Natural killer cell treated with Interleukin-12 subunit alpha and Interleukin-12 subunit beta and Interleukin-15 and Interleukin-18, amount 100 ng/mL, for 72 hours (primary cell): ENCODE results near the gene NLN. TPM values are rescaled to one million over a fixed set of nuclear protein-coding genes. Genes with fewer than 3 reads are reported as not detected.
"Not testable (repeated sequence)": the region's sequence is repeated elsewhere in the genome, so short reads cannot be mapped to it uniquely, and the experiment has no call there.

Experiments used
- ATAC-seq, 2 donors: fragments of 150-1000 bp; cut with Tn5 transposase in 1 of 2; sonication (Bioruptor Pico), chemical (Tn5 transposase) in 1 of 2; 2 replicates each; pipeline ENCODE4 v1.10.0; 2021
- DNase-seq: peaks from one replicate; pipeline ENCODE4 v3.0.0; 2022; ENCODE audit warnings: low spot score
- H3K27ac Mint-ChIP-seq, 2 donors: 1 replicate in 1 of 2; 2 replicates in 1 of 2; pipeline ENCODE4 v1.8.0; 2022; ENCODE audit warnings: mixed read lengths in 2 of 2, mild to moderate bottlenecking in 1 of 2, moderate library complexity in 1 of 2
- H3K27me3 Mint-ChIP-seq, 2 donors: 1 replicate in 1 of 2; 2 replicates in 1 of 2; pipeline ENCODE4 v1.8.0; 2022; ENCODE audit warnings: mixed read lengths in 2 of 2
- H3K36me3 Mint-ChIP-seq: one replicate; pipeline ENCODE4 v1.8.0; 2022; ENCODE audit warnings: mixed read lengths
- H3K4me1 Mint-ChIP-seq, 2 donors: 1 replicate in 1 of 2; 2 replicates in 1 of 2; pipeline ENCODE4 v1.8.0; 2022; ENCODE audit warnings: low read depth in 2 of 2, mixed read lengths in 2 of 2, mild to moderate bottlenecking in 1 of 2
- H3K4me3 Mint-ChIP-seq: one replicate; pipeline ENCODE4 v1.8.0; 2022; ENCODE audit warnings: mixed read lengths
- H3K9me3 Mint-ChIP-seq: 2 replicates; pipeline ENCODE4 v1.8.0; 2022; ENCODE audit warnings: mixed read lengths
- total RNA-seq, 2 donors: library from RNA; stranded (reverse); gene quantifications; one replicate each; pipeline ENCODE4 v1.2.3, GENCODE V29; 2022

Gene NLN
- total RNA-seq, 2 donors from 2014 or later = 8.7 to 39.4 TPM

GRCh38 chr5:65797481-65797880, 75.5 kb downstream of the NLN start:
- Mint-ChIP-seq H3K27ac (no peak overlapping the region), H3K27me3 (no peaks in the 10 kb centered on the region), H3K4me3 (no peak overlapping the region), H3K9me3 (no peaks in the 10 kb centered on the region), H3K36me3 (peaks cover 5% of the 10 kb centered on the region), H3K4me1 (peaks cover 5 to 6% of the 10 kb centered on the region in 2 donors)
- DNase-seq (no peak), ATAC-seq (no peak)

GRCh38 chr5:65799857-65800256, 77.9 kb downstream of the NLN start:
- no peaks in the 10 kb centered on the region for H3K27me3 Mint-ChIP-seq
- H3K4me3 Mint-ChIP-seq = no peak overlapping the region
- no peak for ATAC-seq

GRCh38 chr5:65800775-65801174, 78.8 kb downstream of the NLN start:
- Mint-ChIP-seq H3K27ac (no peak overlapping the region), H3K36me3 (peaks cover 9% of the 10 kb centered on the region), H3K27me3 (no peaks in the 10 kb centered on the region), H3K9me3 (no peaks in the 10 kb centered on the region), H3K4me3 (no peak overlapping the region), H3K4me1 (peaks cover 14 to 25% of the 10 kb centered on the region in 2 donors)
- no peak for ATAC-seq
- DNase-seq = no peak

More at GRCh38 chr5:65799857-65800256, 77.9 kb downstream of the NLN start:
- peaks cover 11 to 19% of the 10 kb centered on the region in 2 donors for H3K4me1 Mint-ChIP-seq
- no peak for DNase-seq
- H3K9me3 Mint-ChIP-seq = no peaks in the 10 kb centered on the region
- no peak overlapping the region for H3K27ac Mint-ChIP-seq
- H3K36me3 Mint-ChIP-seq = peaks cover 5% of the 10 kb centered on the region

- ATAC-seq = no peak
- Mint-ChIP-seq H3K27ac (no peak overlapping the region), H3K4me1 (peaks cover 14 to 25% of the 10 kb centered on the region in 2 donors), H3K36me3 (peaks cover 9% of the 10 kb centered on the region), H3K9me3 (no peaks in the 10 kb centered on the region), H3K27me3 (no peaks in the 10 kb centered on the region), H3K4me3 (peak overlapping the region; percentile 7)
- no peak for DNase-seq
Measured at GRCh38 chr5:65801352-65801783, 79.4 kb downstream of the NLN start.

- no peak overlapping the region for H3K4me3 Mint-ChIP-seq
- DNase-seq (no peak), ATAC-seq (no peak)
- peaks cover 14 to 25% of the 10 kb centered on the region in 2 donors for H3K4me1 Mint-ChIP-seq
- H3K36me3 Mint-ChIP-seq = peaks cover 9% of the 10 kb centered on the region
- H3K27ac Mint-ChIP-seq = no peak overlapping the region
- H3K9me3 Mint-ChIP-seq = no peaks in the 10 kb centered on the region
- H3K27me3 Mint-ChIP-seq = no peaks in the 10 kb centered on the region
Measured at GRCh38 chr5:65802080-65802479, 80.1 kb downstream of the NLN start.

GRCh38 chr5:65802820-65803219, 80.8 kb downstream of the NLN start:
- H3K9me3 Mint-ChIP-seq = no peaks in the 10 kb centered on the region
- H3K36me3 Mint-ChIP-seq = peaks cover 9% of the 10 kb centered on the region
- ATAC-seq (no peak), DNase-seq (no peak)
- H3K27me3 Mint-ChIP-seq = no peaks in the 10 kb centered on the region
- H3K4me1 Mint-ChIP-seq = peaks cover 14 to 25% of the 10 kb centered on the region in 2 donors
- no peak overlapping the region for H3K4me3 Mint-ChIP-seq
- no peak overlapping the region for H3K27ac Mint-ChIP-seq

GRCh38 chr5:65803699-65804391, 81.8 kb downstream of the NLN start:
- ATAC-seq = peak; percentile 61
- peak overlapping the region; percentile 41 for H3K4me3 Mint-ChIP-seq
- H3K36me3 Mint-ChIP-seq = peaks cover 9% of the 10 kb centered on the region
- peaks cover 14 to 25% of the 10 kb centered on the region in 2 donors for H3K4me1 Mint-ChIP-seq
- H3K9me3 Mint-ChIP-seq = no peaks in the 10 kb centered on the region
- no peaks in the 10 kb centered on the region for H3K27me3 Mint-ChIP-seq
- no peak for DNase-seq
- H3K27ac Mint-ChIP-seq = no peak overlapping the region

- DNase-seq = no peak
Measured at GRCh38 chr5:65805089-65805488, 83.1 kb downstream of the NLN start.

GRCh38 chr5:65807494-65807893, 85.5 kb downstream of the NLN start:
- H3K4me3 Mint-ChIP-seq, ATAC-seq, H3K27me3 Mint-ChIP-seq, H3K36me3 Mint-ChIP-seq, H3K9me3 Mint-ChIP-seq, DNase-seq, H3K27ac Mint-ChIP-seq: not testable (repeated sequence)
- H3K4me1 Mint-ChIP-seq = peaks cover 8 to 19% of the 10 kb centered on the region in 2 donors

More at GRCh38 chr5:65805089-65805488, 83.1 kb downstream of the NLN start:
- H3K4me3 Mint-ChIP-seq = peak overlapping the region; percentile 15
- H3K4me1 Mint-ChIP-seq = peaks cover 14 to 25% of the 10 kb centered on the region in 2 donors
- no peak overlapping the region for H3K27ac Mint-ChIP-seq
- H3K36me3 Mint-ChIP-seq = peaks cover 9% of the 10 kb centered on the region
- H3K9me3 Mint-ChIP-seq = no peaks in the 10 kb centered on the region
- H3K27me3 Mint-ChIP-seq = no peaks in the 10 kb centered on the region
- ATAC-seq = no peak

- Mint-ChIP-seq H3K36me3 (peaks cover 4% of the 10 kb centered on the region), H3K27me3 (no peaks in the 10 kb centered on the region), H3K4me1 (peaks cover 8 to 19% of the 10 kb centered on the region in 2 donors), H3K9me3 (no peaks in the 10 kb centered on the region), H3K27ac (no peak overlapping the region), H3K4me3 (no peak overlapping the region)
- ATAC-seq = no peak
- no peak for DNase-seq
Measured at GRCh38 chr5:65808251-65808741, 86.3 kb downstream of the NLN start.

- Mint-ChIP-seq H3K27ac (no peak overlapping the region), H3K27me3 (no peaks in the 10 kb centered on the region), H3K9me3 (no peaks in the 10 kb centered on the region), H3K4me3 (no peak overlapping the region), H3K36me3 (peaks cover 4% of the 10 kb centered on the region), H3K4me1 (peaks cover 6 to 17% of the 10 kb centered on the region in 2 donors)
- DNase-seq (no peak), ATAC-seq (no peak)
Measured at GRCh38 chr5:65808818-65809217, 86.8 kb downstream of the NLN start.

GRCh38 chr5:65809817-65810531, 88.0 kb downstream of the NLN start:
- H3K9me3 Mint-ChIP-seq = no peaks in the 10 kb centered on the region
- peaks cover 2 to 6% of the 10 kb centered on the region in 2 donors for H3K4me1 Mint-ChIP-seq
- no peaks in the 10 kb centered on the region for H3K27me3 Mint-ChIP-seq
- no peak overlapping the region for H3K4me3 Mint-ChIP-seq
- ATAC-seq (no peak), DNase-seq (no peak)
- H3K36me3 Mint-ChIP-seq = peaks cover 4% of the 10 kb centered on the region
- H3K27ac Mint-ChIP-seq = no peak overlapping the region

GRCh38 chr5:65811004-65811403, 89.0 kb downstream of the NLN start:
- DNase-seq = no peak
- Mint-ChIP-seq H3K4me1 (no peaks in the 10 kb centered on the region), H3K27ac (no peak overlapping the region), H3K4me3 (no peak overlapping the region), H3K9me3 (no peaks in the 10 kb centered on the region), H3K27me3 (no peaks in the 10 kb centered on the region), H3K36me3 (no peaks in the 10 kb centered on the region)
- no peak for ATAC-seq

GRCh38 chr5:65811885-65812284, 89.9 kb downstream of the NLN start:
- Mint-ChIP-seq H3K36me3 (no peaks in the 10 kb centered on the region), H3K4me3 (no peak overlapping the region), H3K9me3 (no peaks in the 10 kb centered on the region), H3K27me3 (no peaks in the 10 kb centered on the region), H3K27ac (no peak overlapping the region), H3K4me1 (no peaks in the 10 kb centered on the region)
- ATAC-seq = no peak
- no peak for DNase-seq
